Measurements from ENCODE around the gene SGCB. TPM values are rescaled to one million over a fixed set of nuclear protein-coding genes. Genes with fewer than 3 reads are reported as not detected.

The SGCB gene
- total RNA-seq, 1 experiment from 2014 or later: 17.3 TPM

- TF ChIP-seq EZH2 (IDR thresholded peaks at IDR 0.05; ENCODE audit: low read length, unreplicated experiment) (no peak), CTCF (conservative IDR thresholded peaks at IDR 0.05; ENCODE audit: low read depth, low read length) (no peak), EZH2phosphoT487 (IDR thresholded peaks at IDR 0.05; ENCODE audit: borderline replicate concordance, low read length) (no peak)
- CTCF ChIA-PET: no interaction called here
Observed at GRCh38 chr4:52057196-52057595, 19.1 kb upstream of the SGCB start.

GRCh38 chr4:52054254-52054653 is 16.2 kb upstream of the SGCB start:
- no peak for TF ChIP-seq CTCF (conservative IDR thresholded peaks at IDR 0.05; ENCODE audit: low read depth, low read length)
- no peak for TF ChIP-seq EZH2 (IDR thresholded peaks at IDR 0.05; ENCODE audit: low read length, unreplicated experiment)
- TF ChIP-seq EZH2phosphoT487 (IDR thresholded peaks at IDR 0.05; ENCODE audit: borderline replicate concordance, low read length): no peak
- POLR2A ChIA-PET (ENCODE audit: unreplicated experiment): no interaction called here
- CTCF ChIA-PET: no interaction called here

More at GRCh38 chr4:52057196-52057595, 19.1 kb upstream of the SGCB start:
- no peaks in the 10 kb centered on the region for H3K27me3 ChIP-seq (ENCODE audit: low read length)
- H3K4me3 ChIP-seq (ENCODE audit: low read length): no peak overlapping the region
- H3K4me2 ChIP-seq (ENCODE audit: low read length): no peak overlapping the region
- H3K4me1 ChIP-seq (ENCODE audit: insufficient read depth, low read length): peaks cover 10% of the 10 kb centered on the region
- DNase-seq: no peak
- H4K20me1 ChIP-seq (ENCODE audit: low read length): no peaks in the 10 kb centered on the region
- intact Hi-C loops (cut with micrococcal nuclease): no loop called here
- no peaks in the 10 kb centered on the region for H3F3A ChIP-seq (ENCODE audit: low read length, unreplicated experiment)
- no peak for ATAC-seq
- no peak overlapping the region for H3K27ac ChIP-seq (ENCODE audit: low read length)
- no peak overlapping the region for H3K9ac ChIP-seq (ENCODE audit: low read length)
- H2AFZ ChIP-seq (ENCODE audit: low read length): no peak overlapping the region
- BruUV-seq (replicated peaks): no TSS peak
- no peaks in the 10 kb centered on the region for H3K9me3 ChIP-seq (ENCODE audit: low read length)
- POLR2A ChIA-PET (ENCODE audit: unreplicated experiment): no interaction called here
- H3K36me3 ChIP-seq (ENCODE audit: low read depth, low read length): no peaks in the 10 kb centered on the region
- H3K79me2 ChIP-seq (ENCODE audit: low read length): no peaks in the 10 kb centered on the region
- no peaks in the 10 kb centered on the region for H3K9me2 ChIP-seq (replicated peaks; ENCODE audit: low read length)

GRCh38 chr4:52052475-52052780 is 14.3 kb upstream of the SGCB start:
- no peak for ATAC-seq
- intact Hi-C loops (cut with micrococcal nuclease): no loop called here
- no peak overlapping the region for H3K4me2 ChIP-seq (ENCODE audit: low read length)

More at GRCh38 chr4:52054254-52054653, 16.2 kb upstream of the SGCB start:
- Histone ChIP-seq H3K9me3 (ENCODE audit: low read length) (no peaks in the 10 kb centered on the region), H3K36me3 (ENCODE audit: low read depth, low read length) (no peaks in the 10 kb centered on the region), H3K9me2 (replicated peaks; ENCODE audit: low read length) (no peaks in the 10 kb centered on the region), H3K27ac (ENCODE audit: low read length) (no peak overlapping the region), H3K4me2 (ENCODE audit: low read length) (no peak overlapping the region), H2AFZ (ENCODE audit: low read length) (no peak overlapping the region), H3K4me3 (ENCODE audit: low read length) (no peak overlapping the region), H3K9ac (ENCODE audit: low read length) (no peak overlapping the region), H3F3A (ENCODE audit: low read length, unreplicated experiment) (no peaks in the 10 kb centered on the region), H3K4me1 (ENCODE audit: insufficient read depth, low read length) (peaks cover 7% of the 10 kb centered on the region), H3K27me3 (ENCODE audit: low read length) (no peaks in the 10 kb centered on the region), H4K20me1 (ENCODE audit: low read length) (no peaks in the 10 kb centered on the region), H3K79me2 (ENCODE audit: low read length) (no peaks in the 10 kb centered on the region)
- ATAC-seq: no peak
- no TSS peak for BruUV-seq (replicated peaks)
- intact Hi-C loops (cut with micrococcal nuclease): no loop called here
- DNase-seq: no peak

More at GRCh38 chr4:52052475-52052780, 14.3 kb upstream of the SGCB start:
- H3K4me1 ChIP-seq (ENCODE audit: insufficient read depth, low read length): no peaks in the 10 kb centered on the region
- H3K79me2 ChIP-seq (ENCODE audit: low read length): no peaks in the 10 kb centered on the region
- ChIA-PET CTCF (no interaction called here), POLR2A (ENCODE audit: unreplicated experiment) (no interaction called here)
- TF ChIP-seq EZH2phosphoT487 (IDR thresholded peaks at IDR 0.05; ENCODE audit: borderline replicate concordance, low read length): no peak
- TF ChIP-seq EZH2 (IDR thresholded peaks at IDR 0.05; ENCODE audit: low read length, unreplicated experiment): no peak
- TF ChIP-seq CTCF (conservative IDR thresholded peaks at IDR 0.05; ENCODE audit: low read depth, low read length): no peak
- no peak overlapping the region for H3K9ac ChIP-seq (ENCODE audit: low read length)
- no peaks in the 10 kb centered on the region for H3K9me2 ChIP-seq (replicated peaks; ENCODE audit: low read length)
- no peak for DNase-seq
- no peak overlapping the region for H3K4me3 ChIP-seq (ENCODE audit: low read length)
- H3K9me3 ChIP-seq (ENCODE audit: low read length): no peaks in the 10 kb centered on the region
- H3K27ac ChIP-seq (ENCODE audit: low read length): no peak overlapping the region
- no peaks in the 10 kb centered on the region for H3K36me3 ChIP-seq (ENCODE audit: low read depth, low read length)
- no peak overlapping the region for H2AFZ ChIP-seq (ENCODE audit: low read length)
- H4K20me1 ChIP-seq (ENCODE audit: low read length): no peaks in the 10 kb centered on the region
- no peaks in the 10 kb centered on the region for H3K27me3 ChIP-seq (ENCODE audit: low read length)
- BruUV-seq (replicated peaks): no TSS peak
- H3F3A ChIP-seq (ENCODE audit: low read length, unreplicated experiment): no peaks in the 10 kb centered on the region

Measured in PC-3 (cell line).